Activated CD8-positive, alpha-beta T cell treated with anti-CD3 and anti-CD28 coated beads, Interleukin-2, amount 10 ng/mL, durations not matched to agents 7 days and 5 days (primary cell): Measurements from ENCODE around the gene GGCX. TPM values are rescaled to one million over a fixed set of nuclear protein-coding genes. Genes with fewer than 3 reads are reported as not detected.

ENCODE experiments used
- ATAC-seq: fragments of 150-1000 bp; cut with Tn5 transposase; one replicate; pipeline ENCODE4 v1.10.0; 2021; ENCODE audit warnings: moderate library complexity
- CTCF ChIA-PET: fragments of 350-600 bp; sonication (Branson Sonifier 250); formaldehyde crosslinking; loops from one replicate; lab custom pipeline; 2021; ENCODE audit warnings: antibody characterized with exemption; lab: Charles Lee
- POLR2A ChIA-PET: fragments of 350-600 bp; sonication (Branson Sonifier 250); formaldehyde crosslinking; loops from one replicate; lab custom pipeline; 2021; ENCODE audit warnings: antibody characterized with exemption; lab: Charles Lee
- DNase-seq: peaks from one replicate; pipeline ENCODE4 v3.0.0-alpha.2; 2020
- H3K27ac Mint-ChIP-seq: one replicate; pipeline ENCODE4 v1.8.0; 2021; ENCODE audit warnings: mild to moderate bottlenecking, mixed read lengths
- H3K27me3 Mint-ChIP-seq: one replicate; pipeline ENCODE4 v1.8.0; 2021; ENCODE audit warnings: low read depth, mixed read lengths
- H3K36me3 Mint-ChIP-seq: one replicate; pipeline ENCODE4 v1.8.0; 2021; ENCODE audit warnings: low read depth, mixed read lengths
- H3K4me1 Mint-ChIP-seq: one replicate; pipeline ENCODE4 v1.8.0; 2021; ENCODE audit warnings: low read depth, mixed read lengths
- H3K4me3 Mint-ChIP-seq: one replicate; pipeline ENCODE4 v1.8.0; 2021; ENCODE audit warnings: mild to moderate bottlenecking, mixed read lengths
- H3K9me3 Mint-ChIP-seq: one replicate; pipeline ENCODE4 v1.8.0; 2022; ENCODE audit warnings: mixed read lengths; ENCODE audit not compliant: insufficient read depth
- total RNA-seq, 2 experiments: library from RNA; stranded (reverse); gene quantifications; one replicate each; pipeline ENCODE4 v1.2.3, GENCODE V29; 2021

GGCX gene
- total RNA-seq, 2 experiments from 2014 or later: 18.9 to 20.0 TPM

DNA sequence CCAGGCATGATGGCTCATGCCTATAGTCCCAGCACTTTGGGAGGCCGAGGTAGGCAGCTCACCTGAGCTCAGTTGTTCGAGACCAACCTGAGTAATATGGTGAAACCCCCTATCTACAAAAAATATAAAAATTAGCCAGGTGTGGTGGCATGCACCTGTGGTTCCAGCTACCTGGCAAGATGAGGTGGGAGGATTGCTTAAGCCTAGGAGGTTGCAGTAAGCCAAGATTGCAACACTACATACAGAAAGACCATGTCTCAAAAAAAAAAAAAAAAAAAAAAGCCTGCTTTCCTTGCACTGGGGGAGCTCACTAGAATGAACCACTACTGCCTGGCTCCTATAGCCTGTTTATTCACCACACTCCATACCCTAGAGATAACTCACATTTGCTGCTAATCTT is 29.7 kb downstream of the GGCX start:
- ChIA-PET CTCF (no interaction called here), POLR2A (no interaction called here)
- Mint-ChIP-seq H3K27me3 (peaks cover 20% of the 10 kb centered on the region), H3K4me1 (peaks cover 4% of the 10 kb centered on the region), H3K4me3 (no peak overlapping the region), H3K36me3 (peaks cover 4% of the 10 kb centered on the region), H3K27ac (no peak overlapping the region), H3K9me3 (no peaks in the 10 kb centered on the region)
- DNase-seq (no peak), ATAC-seq (no peak)

DNA sequence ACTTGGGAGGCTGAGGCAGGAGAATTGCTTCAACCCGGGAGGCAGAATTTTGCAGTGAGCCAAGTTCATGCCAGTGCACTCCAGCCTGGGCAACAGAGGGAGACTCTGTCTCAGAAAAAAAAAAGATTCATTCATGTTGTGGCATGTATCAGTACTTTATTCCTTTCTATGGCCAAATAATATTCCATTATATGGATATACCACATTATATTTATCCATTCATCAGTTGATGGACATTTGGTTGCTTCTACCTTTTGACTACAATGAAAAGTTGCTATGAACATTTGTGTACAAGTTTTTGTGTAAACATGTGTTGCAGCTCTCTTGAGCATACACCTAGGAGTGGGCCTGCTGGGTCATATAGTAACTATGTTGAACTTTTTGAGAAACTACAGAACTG is 31.5 kb downstream of the GGCX start:
- H3K4me3 Mint-ChIP-seq: no peak overlapping the region
- no peak overlapping the region for H3K27ac Mint-ChIP-seq
- ChIA-PET CTCF (interaction anchor here (1.0 kb wide), 1 partner anchor 22 kb away, joined by 5 read pairs; no protein-coding TSS in a partner anchor), POLR2A (no interaction called here)
- no peaks in the 10 kb centered on the region for H3K9me3 Mint-ChIP-seq
- no peaks in the 10 kb centered on the region for H3K36me3 Mint-ChIP-seq
- DNase-seq: no peak
- ATAC-seq: no peak
- H3K4me1 Mint-ChIP-seq: no peaks in the 10 kb centered on the region
- H3K27me3 Mint-ChIP-seq: peaks cover 24% of the 10 kb centered on the region

DNA sequence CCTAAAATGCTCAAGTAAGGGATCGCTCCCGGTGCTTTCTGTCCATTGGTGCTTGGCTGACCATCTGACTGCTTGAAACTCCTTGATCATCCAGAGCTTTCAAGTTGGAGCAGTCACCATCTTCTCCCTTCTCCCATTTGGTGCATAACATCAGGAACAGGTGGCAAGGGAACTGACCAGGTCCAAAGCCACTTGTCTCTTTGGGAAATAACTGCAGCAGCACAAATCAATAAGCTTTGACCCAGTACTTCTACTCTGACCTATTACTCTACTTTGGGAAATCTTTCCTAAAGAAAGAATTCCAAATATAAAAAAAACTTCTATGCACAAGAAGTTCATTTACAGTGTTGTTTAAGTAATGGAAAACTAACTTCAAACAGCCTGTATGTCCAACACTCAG is 32.9 kb downstream of the GGCX start:
- Mint-ChIP-seq H3K36me3 (no peaks in the 10 kb centered on the region), H3K4me3 (no peak overlapping the region), H3K9me3 (no peaks in the 10 kb centered on the region), H3K27me3 (peaks cover 24% of the 10 kb centered on the region), H3K27ac (no peak overlapping the region), H3K4me1 (no peaks in the 10 kb centered on the region)
- ChIA-PET CTCF (interaction anchor here (1.0 kb wide), 1 partner anchor 107 kb away, joined by 3 read pairs; no protein-coding TSS in a partner anchor), POLR2A (no interaction called here)
- no peak for ATAC-seq
- no peak for DNase-seq

DNA sequence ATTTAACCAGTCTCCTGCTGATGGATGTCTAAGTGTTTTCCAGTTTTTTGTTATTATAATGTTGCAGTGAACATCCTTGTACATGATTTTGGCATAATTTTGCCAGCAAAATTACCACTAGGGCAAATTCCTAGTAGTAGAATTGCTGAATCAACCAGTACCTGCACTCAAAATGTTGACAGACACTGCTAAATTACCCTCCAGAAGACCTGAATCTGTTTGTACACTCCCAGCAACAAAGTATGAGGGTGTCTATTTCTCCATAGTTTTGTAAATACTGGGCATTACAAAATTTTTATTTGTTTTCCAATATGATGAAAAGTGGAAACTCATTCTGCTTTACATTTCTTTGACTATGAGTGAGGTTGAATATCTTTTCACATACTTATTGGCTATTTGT is 33.5 kb downstream of the GGCX start:
- Mint-ChIP-seq H3K36me3 (no peaks in the 10 kb centered on the region), H3K27ac (no peak overlapping the region), H3K27me3 (peaks cover 24% of the 10 kb centered on the region), H3K4me1 (no peaks in the 10 kb centered on the region), H3K4me3 (no peak overlapping the region), H3K9me3 (no peaks in the 10 kb centered on the region)
- POLR2A ChIA-PET: no interaction called here
- DNase-seq (no peak), ATAC-seq (no peak)
- CTCF ChIA-PET: no interaction called here

DNA sequence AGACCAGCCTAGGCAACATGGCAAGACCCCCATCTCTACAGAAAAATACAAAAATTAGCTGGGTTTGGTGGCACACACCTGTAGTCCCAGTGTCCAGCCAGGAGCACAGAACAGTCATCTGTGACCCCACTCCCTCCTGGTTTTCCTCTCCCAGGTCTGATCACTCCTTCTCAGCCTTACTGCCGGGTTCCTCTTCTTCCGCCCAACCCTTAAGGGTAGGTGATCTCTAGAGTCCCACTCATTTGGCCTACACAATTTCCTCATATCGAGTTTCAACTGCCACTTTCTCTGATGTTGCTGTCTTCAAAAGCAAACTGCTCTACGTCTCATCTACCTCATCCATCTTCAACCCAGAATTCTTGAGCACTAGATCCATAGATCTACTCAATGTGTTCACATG is 35.7 kb downstream of the GGCX start:
- DNase-seq: no peak
- ChIA-PET CTCF (no interaction called here), POLR2A (interaction anchor here (1.7 kb wide), 1 partner anchor 13 kb away, joined by 6 read pairs; the partner anchor contains the start of gene MAT2A)
- H3K4me3 Mint-ChIP-seq: no peak overlapping the region
- H3K9me3 Mint-ChIP-seq: no peaks in the 10 kb centered on the region
- no peak for ATAC-seq
- H3K36me3 Mint-ChIP-seq: no peaks in the 10 kb centered on the region
- no peak overlapping the region for H3K27ac Mint-ChIP-seq
- H3K27me3 Mint-ChIP-seq: peaks cover 24% of the 10 kb centered on the region
- no peaks in the 10 kb centered on the region for H3K4me1 Mint-ChIP-seq

DNA sequence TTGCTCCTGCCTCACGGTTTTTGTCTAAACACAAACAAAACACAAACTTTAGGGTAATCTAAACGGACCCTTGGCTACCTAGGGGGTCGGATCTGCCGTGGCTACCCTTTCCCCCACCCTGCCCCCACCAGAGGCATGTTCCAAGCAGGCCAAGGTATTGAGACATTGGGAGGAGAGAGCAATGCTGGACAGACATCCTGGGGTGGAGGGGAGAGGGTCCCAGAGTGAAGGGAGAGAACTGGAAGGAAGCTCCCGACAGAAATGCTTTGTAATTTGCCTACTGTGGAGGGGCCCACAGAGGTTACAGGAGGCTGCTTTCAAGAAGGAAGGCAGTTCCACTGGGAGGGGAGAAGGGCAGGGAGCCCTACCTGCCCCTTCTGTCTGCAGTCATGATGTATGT is 36.3 kb downstream of the GGCX start:
- peaks cover 22% of the 10 kb centered on the region for H3K27me3 Mint-ChIP-seq
- DNase-seq: no peak
- POLR2A ChIA-PET: interaction anchor here (0.5 to 1.7 kb wide), 2 partner anchors 14 to 426 kb away, joined by 3 to 6 read pairs; partner anchors contain the start of gene MAT2A
- H3K4me1 Mint-ChIP-seq: no peaks in the 10 kb centered on the region
- H3K36me3 Mint-ChIP-seq: no peaks in the 10 kb centered on the region
- no peak overlapping the region for H3K27ac Mint-ChIP-seq
- H3K4me3 Mint-ChIP-seq: no peak overlapping the region
- no peaks in the 10 kb centered on the region for H3K9me3 Mint-ChIP-seq
- no peak for ATAC-seq
- CTCF ChIA-PET: no interaction called here

DNA sequence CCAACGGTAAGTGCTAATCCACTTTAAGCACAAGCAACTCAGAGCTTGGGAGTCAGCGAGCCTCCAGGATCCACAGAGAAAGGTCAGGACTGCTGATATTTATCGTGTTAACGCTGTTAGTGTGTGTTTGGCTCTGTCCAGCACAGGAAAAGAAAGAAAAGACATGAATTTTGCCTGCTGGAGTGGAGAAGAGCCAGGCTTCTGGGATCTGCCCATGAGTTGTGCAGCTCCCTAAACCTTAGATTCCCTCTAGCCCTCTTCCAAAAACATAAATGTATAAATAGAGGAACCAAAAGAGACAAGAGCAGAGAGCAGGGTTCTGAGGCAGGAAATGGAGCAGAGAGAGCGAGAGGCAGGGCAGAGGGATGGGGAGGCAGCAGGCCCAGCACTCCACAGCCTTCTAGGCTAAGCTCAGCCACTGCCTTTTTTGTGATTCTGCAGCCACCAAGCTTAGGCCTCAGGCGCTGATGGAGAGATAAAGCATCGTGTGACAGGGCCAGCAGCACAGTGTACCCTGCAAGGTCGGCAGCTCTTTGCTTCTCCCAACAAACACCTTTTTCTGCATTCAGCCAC is 36.9 kb downstream of the GGCX start:
- peaks cover 21% of the 10 kb centered on the region for H3K27me3 Mint-ChIP-seq
- no peaks in the 10 kb centered on the region for H3K36me3 Mint-ChIP-seq

DNA sequence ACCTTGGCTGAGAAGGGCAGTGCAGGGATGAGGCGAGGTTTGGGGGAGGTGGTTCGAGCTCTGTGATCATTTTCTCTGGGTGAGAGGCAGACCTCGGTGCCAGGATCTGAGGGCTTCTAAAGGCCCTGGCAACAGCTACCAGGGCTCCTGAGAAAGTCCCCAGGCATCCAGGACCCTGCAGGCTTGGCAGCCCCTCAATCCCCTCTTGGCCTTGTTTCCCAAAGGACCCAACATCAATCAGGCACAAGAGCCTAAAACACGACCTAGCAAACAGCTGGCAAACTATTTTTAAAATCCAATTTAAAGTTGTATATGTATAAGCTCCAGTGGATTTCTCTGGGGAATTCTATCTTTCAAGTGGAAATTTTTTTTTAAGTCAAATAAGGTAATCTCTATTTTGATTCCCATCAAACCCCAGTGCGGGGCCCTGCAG is 37.4 kb downstream of the GGCX start:
- ChIA-PET POLR2A (interaction anchor here (1.7 kb wide), 1 partner anchor 15 kb away, joined by 6 read pairs; the partner anchor contains the start of gene MAT2A), CTCF (interaction anchor here (0.8 to 1.1 kb wide), 2 partner anchors 13 to 15 kb away, joined by 3 read pairs; no protein-coding TSS in a partner anchor)
- no peak overlapping the region for H3K4me3 Mint-ChIP-seq
- no peaks in the 10 kb centered on the region for H3K9me3 Mint-ChIP-seq
- ATAC-seq (no peak), DNase-seq (no peak)
- H3K4me1 Mint-ChIP-seq: no peaks in the 10 kb centered on the region
- H3K27me3 Mint-ChIP-seq: peaks cover 19% of the 10 kb centered on the region
- H3K27ac Mint-ChIP-seq: no peak overlapping the region
- no peaks in the 10 kb centered on the region for H3K36me3 Mint-ChIP-seq

More for the DNA sequence above, 36.9 kb downstream of the GGCX start:
- POLR2A ChIA-PET: interaction anchor here (0.5 to 1.7 kb wide), 2 partner anchors 15 to 426 kb away, joined by 3 to 6 read pairs; partner anchors contain the start of gene MAT2A
- no peak for DNase-seq
- ATAC-seq: no peak
- H3K4me1 Mint-ChIP-seq: no peaks in the 10 kb centered on the region
- CTCF ChIA-PET: interaction anchor here (0.8 to 1.1 kb wide), 2 partner anchors 12 to 16 kb away, joined by 3 read pairs; no protein-coding TSS in a partner anchor
- H3K9me3 Mint-ChIP-seq: no peaks in the 10 kb centered on the region
- H3K27ac Mint-ChIP-seq: no peak overlapping the region
- H3K4me3 Mint-ChIP-seq: no peak overlapping the region

DNA sequence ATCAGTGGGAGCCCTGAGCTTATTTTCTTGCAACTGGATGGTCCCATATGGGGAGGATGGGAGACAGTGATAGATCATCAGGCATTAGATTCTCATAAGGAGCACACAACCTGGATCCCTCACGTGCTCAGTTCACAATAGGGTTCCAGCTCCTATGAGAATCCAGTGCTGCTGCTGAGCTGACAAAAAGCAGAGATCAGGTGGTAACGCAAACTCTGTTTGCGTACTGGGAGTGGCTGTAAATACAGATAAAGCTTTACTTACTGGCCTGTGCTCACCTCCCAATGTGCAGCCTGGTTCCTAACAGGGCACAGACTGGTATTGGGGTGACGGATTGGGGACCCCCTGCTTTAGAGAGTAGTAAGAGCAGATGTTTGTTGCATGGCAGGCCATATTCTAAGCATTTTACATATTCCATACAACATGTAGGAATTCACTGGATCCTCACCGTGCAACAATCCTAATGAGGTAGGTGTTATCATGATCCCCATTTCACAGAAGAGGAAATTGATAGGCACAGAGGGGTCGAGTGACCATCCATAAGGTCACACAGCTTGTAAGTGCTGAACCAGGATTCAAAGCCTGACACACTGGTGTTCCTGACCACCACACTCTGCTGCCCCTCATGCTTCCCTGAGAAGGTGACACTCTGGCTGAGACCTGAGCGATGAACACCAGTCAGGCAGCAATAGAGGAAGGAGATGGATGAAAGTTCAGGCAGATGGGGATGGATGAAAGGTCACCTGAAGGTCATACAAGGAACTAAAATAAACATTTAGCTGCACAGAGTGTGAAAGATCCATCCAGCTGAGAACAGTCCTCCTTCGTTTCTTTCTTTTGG is 38.0 kb downstream of the GGCX start:
- no peaks in the 10 kb centered on the region for H3K4me1 Mint-ChIP-seq
- CTCF ChIA-PET: interaction anchor here (0.8 to 1.1 kb wide), 2 partner anchors 13 to 15 kb away, joined by 3 read pairs; no protein-coding TSS in a partner anchor
- peaks cover 17% of the 10 kb centered on the region for H3K27me3 Mint-ChIP-seq
- DNase-seq: no peak
- POLR2A ChIA-PET: no interaction called here
- no peak for ATAC-seq
- no peaks in the 10 kb centered on the region for H3K9me3 Mint-ChIP-seq
- no peak overlapping the region for H3K4me3 Mint-ChIP-seq
- no peak overlapping the region for H3K27ac Mint-ChIP-seq
- H3K36me3 Mint-ChIP-seq: no peaks in the 10 kb centered on the region

DNA sequence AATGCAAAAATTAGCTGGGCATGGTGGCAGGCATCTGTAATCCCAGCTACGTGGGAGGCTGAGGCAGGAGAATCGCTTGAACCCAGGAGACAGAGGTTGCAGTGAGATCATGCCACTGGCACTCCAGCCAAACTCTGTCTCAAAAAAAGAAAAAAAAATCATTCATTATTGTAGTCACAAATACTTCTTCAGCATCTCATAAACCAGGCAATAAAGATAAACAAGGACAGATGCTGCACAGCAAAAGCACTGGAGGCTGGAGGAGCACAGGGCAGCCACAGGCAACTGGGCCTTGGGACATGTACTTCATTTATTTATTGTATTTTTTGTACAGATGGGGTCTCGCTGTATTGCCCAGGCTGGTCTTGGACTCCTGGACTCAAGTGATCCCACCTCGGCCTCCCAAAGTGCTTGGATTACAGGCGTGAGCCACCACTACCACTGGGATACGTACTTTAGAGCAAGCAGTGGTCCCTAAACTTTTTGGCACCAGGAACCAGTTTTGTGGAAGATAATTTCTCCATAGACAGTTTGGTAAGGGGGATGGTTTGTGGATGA is 39.1 kb downstream of the GGCX start:
- CTCF ChIA-PET: no interaction called here
- no peaks in the 10 kb centered on the region for H3K9me3 Mint-ChIP-seq

DNA sequence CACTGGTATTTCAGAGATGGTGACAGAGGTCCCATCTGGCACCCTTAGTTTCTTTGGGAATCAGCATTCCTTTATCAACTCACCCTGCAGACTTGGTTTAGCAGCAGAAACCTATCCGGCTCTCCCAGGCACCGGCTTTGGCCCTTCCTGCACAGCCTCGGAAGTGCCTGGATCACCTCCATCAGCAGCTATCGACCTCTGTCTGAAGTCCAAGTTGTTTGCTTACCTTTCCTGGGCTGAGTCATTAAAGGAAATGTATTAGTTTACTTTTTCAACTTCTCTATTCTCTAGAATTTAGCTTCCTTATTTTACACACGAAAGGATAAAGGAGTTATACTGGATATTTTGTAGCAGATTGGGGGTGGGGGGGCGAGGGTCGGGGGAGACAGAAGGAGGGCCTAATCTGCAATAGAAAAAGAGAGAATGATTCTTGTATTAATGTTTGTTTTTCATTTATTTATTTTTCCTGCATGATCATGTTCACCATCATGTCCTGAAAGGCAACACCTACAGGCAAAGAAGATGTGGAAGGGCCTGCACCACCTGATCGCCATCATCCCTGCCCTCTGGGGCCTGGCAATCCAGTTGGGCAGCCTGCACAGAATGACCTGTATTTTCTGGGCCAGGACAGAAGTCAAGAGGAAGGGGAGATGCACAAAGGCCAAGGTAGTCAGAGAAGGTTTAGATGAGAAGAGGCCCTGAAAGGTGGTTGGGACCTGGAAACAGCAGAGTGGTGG is 44.5 kb downstream of the GGCX start:
- Mint-ChIP-seq H3K27me3 (peaks cover 4% of the 10 kb centered on the region), H3K4me1 (no peaks in the 10 kb centered on the region), H3K36me3 (no peaks in the 10 kb centered on the region), H3K27ac (no peak overlapping the region), H3K4me3 (no peak overlapping the region), H3K9me3 (no peaks in the 10 kb centered on the region)
- DNase-seq: no peak
- POLR2A ChIA-PET: no interaction called here
- no peak for ATAC-seq
- CTCF ChIA-PET: no interaction called here

More for the DNA sequence above, 39.1 kb downstream of the GGCX start:
- no peaks in the 10 kb centered on the region for H3K36me3 Mint-ChIP-seq
- H3K4me1 Mint-ChIP-seq: no peaks in the 10 kb centered on the region
- no peak overlapping the region for H3K4me3 Mint-ChIP-seq
- DNase-seq (no peak), ATAC-seq (no peak)
- H3K27ac Mint-ChIP-seq: no peak overlapping the region
- peaks cover 9% of the 10 kb centered on the region for H3K27me3 Mint-ChIP-seq
- POLR2A ChIA-PET: no interaction called here
